Aorta (tissue), 5 donors: Measurements from ENCODE around the gene COL19A1. TPM values are rescaled to one million over a fixed set of nuclear protein-coding genes. Genes with fewer than 3 reads are reported as not detected.
"Not testable (repeated sequence)": the region's sequence is repeated elsewhere in the genome, so short reads cannot be mapped to it uniquely, and the experiment has no call there.

Source experiments
- ATAC-seq: fragments of 200-7000 bp; cut with Tn5 transposase; one replicate; pipeline ENCODE4 v1.9.1; 2022; ENCODE audit warnings: moderate library complexity; ENCODE audit not compliant: low FRiP score
- DNase-seq, 2 donors: peaks; one replicate each; pipeline ENCODE4 v3.0.0-alpha.2; 2020
- H3K27ac ChIP-seq, 2 donors: one replicate each; pipeline ENCODE4 v1.5.1; 2013; ENCODE audit warnings: low read length in 2 of 2, mild to moderate bottlenecking in 2 of 2, moderate library complexity in 2 of 2, control low read depth in 1 of 2, inconsistent platforms in 1 of 2, low read depth in 1 of 2
- H3K27me3 ChIP-seq, 2 donors: one replicate each; pipeline ENCODE4 v1.6.1; 2013; ENCODE audit warnings: control low read depth in 1 of 2, low read length in 1 of 2, mild to moderate bottlenecking in 1 of 2, moderate library complexity in 1 of 2; ENCODE audit not compliant: insufficient read depth in 2 of 2, control insufficient read depth in 1 of 2
- H3K36me3 ChIP-seq, 2 donors: one replicate each; pipeline ENCODE4 v1.6.1; 2013; ENCODE audit warnings: control low read depth in 1 of 2, low read length in 1 of 2, mild to moderate bottlenecking in 1 of 2; ENCODE audit not compliant: insufficient read depth in 2 of 2, control insufficient read depth in 1 of 2
- H3K4me1 ChIP-seq, 2 donors: one replicate each; pipeline ENCODE4 v1.6.1; 2013; ENCODE audit warnings: low read length in 2 of 2, control low read depth in 1 of 2, mild to moderate bottlenecking in 1 of 2, moderate library complexity in 1 of 2; ENCODE audit not compliant: insufficient read depth in 2 of 2, control insufficient read depth in 1 of 2
- H3K4me3 ChIP-seq, 2 donors: one replicate each; pipeline ENCODE4 v1.5.1; 2013; ENCODE audit warnings: low read length in 2 of 2, control low read depth in 1 of 2, mild to moderate bottlenecking in 1 of 2
- H3K9me3 ChIP-seq: one replicate; pipeline ENCODE4 v1.6.1; 2013; ENCODE audit warnings: mild to moderate bottlenecking, low read length; ENCODE audit not compliant: control insufficient read depth
- WGBS, 2 donors: extraction: QIAGEN DNeasy Blood & Tissue Kit; methylation state at CpG; one replicate each; pipeline ENCODE4 v1.1.7; 2013; 5-methylcytosine and 5-hydroxymethylcytosine counted together
- intact Hi-C, 2 donors: fragments of 100-400 bp; cut with DNase I; formaldehyde crosslinking; loops; one replicate each; pipeline versions ENCODE4 v1.14.2 to v1.15.0; 2022
- polyA plus RNA-seq, 2 donors: library from polyadenylated mRNA; stranded (reverse); fragments of 200-250 nt; gene quantifications; one replicate each; pipeline ENCODE4 v1.2.3, GENCODE V29; 2013
- total RNA-seq, 2 donors: library from RNA; stranded (reverse); fragmentation: NEBNext Ultra II Directional; extraction: Animal tissue kit (Norgen Biotek cat#: 25700); gene quantifications; one replicate each; pipeline ENCODE4 v1.2.1, GENCODE V29; 2021
- donor health status: healthy with polysubstance abuse.
- donor health status: Bipolar disorder and iron deficiency.
- donor health status: DM: no; HTN: no; CAD: no.
- donor health status: DM: no; HTN: no; CAD: no.
- donor health status: DM: yes; HTN: yes; CAD: no.

Gene COL19A1
- total and polyA plus RNA-seq, 4 donors = 0.42 to 1.8 TPM; not detected in 2

GRCh38 chr6:69900869-69901268, 34.5 kb downstream of the COL19A1 start:
- WGBS, 2 donors = 95 to 99% methylated on average over 2 of the region's 2 CpGs

GRCh38 chr6:69901361-69901760, 35.0 kb downstream of the COL19A1 start:
- H3K9me3 ChIP-seq = no peaks in the 10 kb centered on the region
- DNase-seq (no peak), ATAC-seq (no peak)
- intact Hi-C loops = no loop called here
- WGBS, 2 donors = 96 to 97% methylated on average over 3 of the region's 3 CpGs
- H3K4me1 ChIP-seq = no peaks in the 10 kb centered on the region
- no peaks in the 10 kb centered on the region for H3K27me3 ChIP-seq
- no peaks in the 10 kb centered on the region for H3K36me3 ChIP-seq
- no peak overlapping the region for H3K27ac ChIP-seq
- H3K4me3 ChIP-seq = no peak overlapping the region

More at GRCh38 chr6:69900869-69901268, 34.5 kb downstream of the COL19A1 start:
- H3K27ac ChIP-seq = no peak overlapping the region
- no peaks in the 10 kb centered on the region for H3K4me1 ChIP-seq
- no peaks in the 10 kb centered on the region for H3K9me3 ChIP-seq
- DNase-seq (no peak), ATAC-seq (no peak)
- H3K36me3 ChIP-seq = no peaks in the 10 kb centered on the region
- H3K27me3 ChIP-seq = no peaks in the 10 kb centered on the region
- intact Hi-C loops = no loop called here
- no peak overlapping the region for H3K4me3 ChIP-seq

GRCh38 chr6:69907981-69908498, 41.7 kb downstream of the COL19A1 start:
- no peaks in the 10 kb centered on the region for H3K27me3 ChIP-seq
- ATAC-seq = no peak
- no peak overlapping the region for H3K4me3 ChIP-seq
- no peak overlapping the region for H3K27ac ChIP-seq
- H3K9me3 ChIP-seq = no peaks in the 10 kb centered on the region
- H3K36me3 ChIP-seq = no peaks in the 10 kb centered on the region
- DNase-seq = no peak
- no peaks in the 10 kb centered on the region for H3K4me1 ChIP-seq
- 7 to 9% methylated on average over 1 of the region's 1 CpG for WGBS, 2 donors
- intact Hi-C loops = no loop called here

- H3K4me1 ChIP-seq = no peaks in the 10 kb centered on the region
- H3K36me3 ChIP-seq = no peaks in the 10 kb centered on the region
- no peak overlapping the region for H3K27ac ChIP-seq
- intact Hi-C loops = no loop called here
- DNase-seq = no peak
- no peak overlapping the region for H3K4me3 ChIP-seq
- no peaks in the 10 kb centered on the region for H3K9me3 ChIP-seq
- ATAC-seq = no peak
- H3K27me3 ChIP-seq = no peaks in the 10 kb centered on the region
Observed at GRCh38 chr6:69913361-69913760, 47.0 kb downstream of the COL19A1 start.

- WGBS, 2 donors = 72 to 82% methylated on average over 2 of the region's 2 CpGs
- H3K4me3 ChIP-seq = no peak overlapping the region
- intact Hi-C loops = no loop called here
Observed at GRCh38 chr6:69914015-69914485, 47.7 kb downstream of the COL19A1 start.

GRCh38 chr6:69915346-69915745, 49.0 kb downstream of the COL19A1 start:
- Histone ChIP-seq H3K9me3 (no peaks in the 10 kb centered on the region), H3K36me3 (no peaks in the 10 kb centered on the region), H3K4me3 (no peak overlapping the region), H3K27me3 (no peaks in the 10 kb centered on the region), H3K27ac (no peak overlapping the region), H3K4me1 (no peaks in the 10 kb centered on the region)
- 70 to 71% methylated on average over 2 of the region's 2 CpGs for WGBS, 2 donors
- ATAC-seq (no peak), DNase-seq (no peak)
- intact Hi-C loops = no loop called here

More at GRCh38 chr6:69914015-69914485, 47.7 kb downstream of the COL19A1 start:
- Histone ChIP-seq H3K4me1 (no peaks in the 10 kb centered on the region), H3K9me3 (no peaks in the 10 kb centered on the region), H3K36me3 (no peaks in the 10 kb centered on the region), H3K27ac (no peak overlapping the region), H3K27me3 (no peaks in the 10 kb centered on the region)
- no peak for ATAC-seq
- no peak for DNase-seq

- no peaks in the 10 kb centered on the region for H3K36me3 ChIP-seq
- DNase-seq = no peak
- intact Hi-C loops = no loop called here
- no peak overlapping the region for H3K4me3 ChIP-seq
- 88 to 91% methylated on average over 1 of the region's 1 CpG for WGBS, 2 donors
- no peak overlapping the region for H3K27ac ChIP-seq
- no peaks in the 10 kb centered on the region for H3K27me3 ChIP-seq
- H3K4me1 ChIP-seq = no peaks in the 10 kb centered on the region
- H3K9me3 ChIP-seq = no peaks in the 10 kb centered on the region
- no peak for ATAC-seq
Observed at GRCh38 chr6:69917834-69918233, 51.5 kb downstream of the COL19A1 start.

GRCh38 chr6:69918813-69919475, 52.6 kb downstream of the COL19A1 start:
- no peaks in the 10 kb centered on the region for H3K4me1 ChIP-seq
- ATAC-seq (no peak), DNase-seq (no peak)
- intact Hi-C loops = no loop called here
- H3K27me3 ChIP-seq = no peaks in the 10 kb centered on the region
- H3K4me3 ChIP-seq = no peak overlapping the region
- WGBS, 2 donors = 64% methylated on average over 5 of the region's 5 CpGs
- H3K27ac ChIP-seq = no peak overlapping the region
- no peaks in the 10 kb centered on the region for H3K9me3 ChIP-seq
- H3K36me3 ChIP-seq = no peaks in the 10 kb centered on the region

- intact Hi-C loops, H3K36me3 ChIP-seq, DNase-seq, H3K4me1 ChIP-seq, H3K27ac ChIP-seq, H3K9me3 ChIP-seq, H3K4me3 ChIP-seq, ATAC-seq, H3K27me3 ChIP-seq: not testable (repeated sequence)
- 95 to 99% methylated on average over 2 of the region's 2 CpGs for WGBS, 2 donors
Observed at GRCh38 chr6:69921066-69921465, 54.7 kb downstream of the COL19A1 start.
